ENCODE results near the gene CHMP6.

GRCh38 chr17:81046132-81046769, 54.6 kb downstream of the CHMP6 start:
- TF ChIP-seq ZNF23 (CRISPR knock-in tag; IDR thresholded peaks at IDR 0.05) (no peak), MNT (conservative IDR thresholded peaks at IDR 0.05) (no peak), ZNF274 (IDR thresholded peaks at IDR 0.05; ENCODE audit: borderline replicate concordance, low read depth, low read length) (no peak), DDX20 (tag; IDR thresholded peaks at IDR 0.05; ENCODE audit: low read depth) (no peak)
